ENCODE measurements around the gene FANCI.

GRCh38 chr15:89334510-89335297 is 90.9 kb downstream of the FANCI start, which contains the start of gene POLG:
- TF ChIP-seq, protein P1, sequence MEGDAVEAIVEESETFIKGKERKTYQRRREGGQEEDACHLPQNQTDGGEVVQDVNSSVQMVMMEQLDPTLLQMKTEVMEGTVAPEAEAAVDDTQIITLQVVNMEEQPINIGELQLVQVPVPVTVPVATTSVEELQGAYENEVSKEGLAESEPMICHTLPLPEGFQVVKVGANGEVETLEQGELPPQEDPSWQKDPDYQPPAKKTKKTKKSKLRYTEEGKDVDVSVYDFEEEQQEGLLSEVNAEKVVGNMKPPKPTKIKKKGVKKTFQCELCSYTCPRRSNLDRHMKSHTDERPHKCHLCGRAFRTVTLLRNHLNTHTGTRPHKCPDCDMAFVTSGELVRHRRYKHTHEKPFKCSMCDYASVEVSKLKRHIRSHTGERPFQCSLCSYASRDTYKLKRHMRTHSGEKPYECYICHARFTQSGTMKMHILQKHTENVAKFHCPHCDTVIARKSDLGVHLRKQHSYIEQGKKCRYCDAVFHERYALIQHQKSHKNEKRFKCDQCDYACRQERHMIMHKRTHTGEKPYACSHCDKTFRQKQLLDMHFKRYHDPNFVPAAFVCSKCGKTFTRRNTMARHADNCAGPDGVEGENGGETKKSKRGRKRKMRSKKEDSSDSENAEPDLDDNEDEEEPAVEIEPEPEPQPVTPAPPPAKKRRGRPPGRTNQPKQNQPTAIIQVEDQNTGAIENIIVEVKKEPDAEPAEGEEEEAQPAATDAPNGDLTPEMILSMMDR (IDR thresholded peaks at IDR 0.05) = peak in 1 of 6 experiments; percentile 14
- TF ChIP-seq POLR2A (IDR thresholded peaks at IDR 0.05) = peak in 3 of 4 donors; percentile 89 to 95 (median 93)
